NCI-H2029 treated with DMSO at 0.1 percent for 48 hours (cell line): ENCODE measurements around the gene COL18A1.

Source experiments
- DNase-seq: peaks from one replicate; lab custom pipeline; 2025; lab: John Stamatoyannopoulos, UW

COL18A1 gene

GRCh38 chr21:45401916-45402900 is 2.8 kb upstream of the COL18A1 start:
- DNase-seq: no peak

GRCh38 chr21:45403133-45403824 is 1.7 kb upstream of the COL18A1 start:
- DNase-seq: no peak

- DNase-seq: no peak
Measured at GRCh38 chr21:45403825-45404729, 888 bp upstream of the COL18A1 start.

- DNase-seq: no peak
Measured at GRCh38 chr21:45405271-45405818, 380 bp downstream of the COL18A1 start.

- no peak for DNase-seq
Measured at GRCh38 chr21:45405819-45406762, 1.1 kb downstream of the COL18A1 start.

GRCh38 chr21:45406801-45407628 is 2.0 kb downstream of the COL18A1 start:
- DNase-seq: no peak

- DNase-seq: no peak
Measured at GRCh38 chr21:45407629-45408247, 2.8 kb downstream of the COL18A1 start.

GRCh38 chr21:45408271-45408791 is 3.4 kb downstream of the COL18A1 start:
- no peak for DNase-seq

GRCh38 chr21:45408801-45409261 is 3.9 kb downstream of the COL18A1 start:
- no peak for DNase-seq

- no peak for DNase-seq
Measured at GRCh38 chr21:45409466-45410150, 4.6 kb downstream of the COL18A1 start.

GRCh38 chr21:45410151-45410864 is 5.3 kb downstream of the COL18A1 start:
- DNase-seq: no peak

GRCh38 chr21:45410865-45411809 is 6.2 kb downstream of the COL18A1 start:
- no peak for DNase-seq

GRCh38 chr21:45411810-45412206 is 6.8 kb downstream of the COL18A1 start:
- DNase-seq: no peak

GRCh38 chr21:45412491-45412890 is 7.5 kb downstream of the COL18A1 start:
- DNase-seq: no peak

- no peak for DNase-seq
Measured at GRCh38 chr21:45412909-45413611, 8.1 kb downstream of the COL18A1 start.

- DNase-seq: no peak
Measured at GRCh38 chr21:45413922-45414321, 9.0 kb downstream of the COL18A1 start.
